BLaER1 (cell line): ENCODE results near the gene SGK1.
A peak's percentile ranks its signal among the peaks of the same experiment; 100 is the strongest.

Experiments used
- H3K27ac ChIP-seq: shearing (Covaris generic); formaldehyde crosslinking; 2 replicates; pipeline ENCODE4 v1.8.1; 2022
- H3K27me3 ChIP-seq: shearing (Covaris generic); formaldehyde crosslinking; 2 replicates; pipeline ENCODE4 v1.8.1; 2022
- H3K36me3 ChIP-seq: shearing (Covaris generic); formaldehyde crosslinking; 2 replicates; pipeline ENCODE4 v1.8.1; 2022
- H3K4me1 ChIP-seq: shearing (Covaris generic); formaldehyde crosslinking; 2 replicates; pipeline ENCODE4 v1.8.1; 2022
- H3K4me2 ChIP-seq: shearing (Covaris generic); formaldehyde crosslinking; 2 replicates; pipeline ENCODE4 v1.8.1; 2022
- H3K4me3 ChIP-seq: shearing (Covaris generic); formaldehyde crosslinking; 2 replicates; pipeline ENCODE4 v1.8.1; 2022
- H3K9ac ChIP-seq: shearing (Covaris generic); formaldehyde crosslinking; 2 replicates; pipeline ENCODE4 v1.8.1; 2022
- H3K9me3 ChIP-seq: shearing (Covaris generic); formaldehyde crosslinking; 2 replicates; pipeline ENCODE4 v1.8.1; 2022
- H4K20me1 ChIP-seq: shearing (Covaris generic); formaldehyde crosslinking; 2 replicates; pipeline ENCODE4 v1.8.1; 2022
- Cebpa-rat ChIP-seq: shearing (Covaris generic); IDR thresholded peaks from 2 replicates; pipeline ENCODE4 v1.8.1; 2022

Gene SGK1

GRCh38 chr6:134347885-134348805 lies 30.2 kb upstream of the SGK1 start:
- Histone ChIP-seq H3K4me1 (peaks cover 18% of the 10 kb centered on the region), H3K4me2 (no peak overlapping the region), H3K9me3 (no peaks in the 10 kb centered on the region), H3K36me3 (no peaks in the 10 kb centered on the region), H3K27ac (no peak overlapping the region), H3K27me3 (no peaks in the 10 kb centered on the region), H3K9ac (no peak overlapping the region), H4K20me1 (no peaks in the 10 kb centered on the region), H3K4me3 (no peak overlapping the region)
- TF ChIP-seq Cebpa-rat: no peak

DNA sequence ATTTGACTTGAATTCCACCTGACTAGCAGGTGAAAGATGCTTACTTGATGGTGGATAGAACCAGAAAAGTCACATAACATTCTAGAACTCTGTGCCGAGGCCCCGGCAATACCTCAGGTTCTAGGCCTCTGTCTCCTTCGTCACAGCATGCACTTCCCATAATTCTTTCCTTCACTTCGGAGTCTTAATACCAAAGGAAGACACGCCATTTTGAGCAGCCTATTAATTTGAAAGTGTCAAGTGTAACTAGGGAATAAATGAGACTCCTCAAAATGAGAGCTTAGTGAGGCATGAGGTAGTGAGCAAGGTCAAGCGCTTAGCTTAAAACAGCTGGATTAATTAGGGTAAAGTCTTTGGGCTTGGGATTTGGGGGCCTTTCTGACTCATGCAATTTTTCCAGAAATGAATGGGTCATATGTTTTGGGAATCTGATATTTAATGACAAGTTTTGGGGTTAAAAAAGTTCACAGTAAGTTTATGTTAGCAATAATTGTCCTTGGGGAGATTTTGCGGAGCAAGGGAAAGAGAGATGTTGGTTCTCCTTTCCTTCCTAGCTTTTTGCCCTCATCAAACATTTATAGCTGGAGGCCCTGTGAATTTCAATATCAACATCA lies 29.1 kb upstream of the SGK1 start:
- peaks cover 12% of the 10 kb centered on the region for H3K4me1 ChIP-seq
- TF ChIP-seq Cebpa-rat: no peak
- H3K9ac ChIP-seq: no peak overlapping the region
- no peak overlapping the region; the same call in 1 of the 2 replicates for H3K4me2 ChIP-seq
- no peaks in the 10 kb centered on the region for H4K20me1 ChIP-seq
- H3K36me3 ChIP-seq: no peaks in the 10 kb centered on the region
- no peaks in the 10 kb centered on the region for H3K9me3 ChIP-seq
- no peaks in the 10 kb centered on the region for H3K27me3 ChIP-seq
- no peak overlapping the region for H3K27ac ChIP-seq
- H3K4me3 ChIP-seq: no peak overlapping the region

- H4K20me1 ChIP-seq: no peaks in the 10 kb centered on the region
- H3K36me3 ChIP-seq: no peaks in the 10 kb centered on the region
- no peak overlapping the region for H3K27ac ChIP-seq
- no peaks in the 10 kb centered on the region for H3K9me3 ChIP-seq
- H3K27me3 ChIP-seq: no peaks in the 10 kb centered on the region
- no peak overlapping the region for H3K4me3 ChIP-seq
- peaks cover 10% of the 10 kb centered on the region for H3K4me1 ChIP-seq
- no peak overlapping the region for H3K9ac ChIP-seq
- no peak overlapping the region for H3K4me2 ChIP-seq
- no peak for TF ChIP-seq Cebpa-rat
Measured at GRCh38 chr6:134345789-134346188, 27.9 kb upstream of the SGK1 start.

GRCh38 chr6:134343066-134343465 lies 25.2 kb upstream of the SGK1 start:
- Histone ChIP-seq H4K20me1 (no peaks in the 10 kb centered on the region), H3K9ac (no peak overlapping the region), H3K36me3 (no peaks in the 10 kb centered on the region), H3K27me3 (no peaks in the 10 kb centered on the region), H3K9me3 (no peaks in the 10 kb centered on the region), H3K4me3 (no peak overlapping the region), H3K4me2 (no peak overlapping the region), H3K4me1 (peaks cover 17% of the 10 kb centered on the region), H3K27ac (no peak overlapping the region)
- TF ChIP-seq Cebpa-rat: no peak

GRCh38 chr6:134341999-134342567 lies 24.2 kb upstream of the SGK1 start:
- H3K9ac ChIP-seq: no peak overlapping the region
- H3K4me3 ChIP-seq: no peak overlapping the region
- no peaks in the 10 kb centered on the region for H3K27me3 ChIP-seq
- peaks cover 17% of the 10 kb centered on the region for H3K4me1 ChIP-seq
- no peaks in the 10 kb centered on the region for H4K20me1 ChIP-seq
- no peaks in the 10 kb centered on the region for H3K9me3 ChIP-seq
- H3K4me2 ChIP-seq: no peak overlapping the region
- no peaks in the 10 kb centered on the region for H3K36me3 ChIP-seq
- no peak for TF ChIP-seq Cebpa-rat
- H3K27ac ChIP-seq: no peak overlapping the region

DNA sequence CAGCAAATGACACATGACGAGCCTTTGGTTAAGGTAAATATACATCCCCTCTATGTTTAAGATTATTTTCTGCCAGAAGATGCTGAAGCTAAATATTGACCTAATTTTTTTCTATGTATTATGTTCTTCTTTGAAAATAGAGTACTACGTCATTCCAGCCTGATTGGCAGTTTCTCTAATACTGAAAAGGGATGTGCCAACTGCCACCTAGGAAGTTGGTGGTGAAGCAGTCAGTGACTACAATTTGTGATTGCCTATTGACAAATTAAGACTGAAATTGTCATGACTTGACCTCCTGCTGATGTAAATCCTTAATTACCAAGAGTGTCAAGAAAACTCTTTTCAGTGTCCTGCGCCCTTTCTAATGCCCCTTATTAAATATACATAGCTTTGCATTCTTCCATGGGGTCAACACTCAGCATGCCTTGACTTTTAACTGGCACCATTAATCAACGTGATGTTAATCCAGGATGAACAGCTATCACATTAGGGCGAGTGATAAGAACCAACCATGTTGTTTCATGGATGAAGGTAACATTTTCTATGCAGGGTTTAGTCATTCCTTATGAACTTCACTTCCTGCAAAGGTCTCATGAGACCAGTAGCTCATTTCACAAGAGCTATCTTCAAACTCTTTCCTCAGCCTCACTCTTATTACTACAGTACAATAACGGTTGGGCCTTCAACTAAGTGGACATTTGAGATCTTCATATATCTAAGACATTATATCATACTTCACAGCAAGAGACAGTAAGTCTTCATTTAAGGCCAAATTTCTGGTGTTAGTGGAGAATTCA lies 22.5 kb upstream of the SGK1 start:
- Histone ChIP-seq H3K9ac (no peak overlapping the region), H3K4me3 (no peak overlapping the region), H3K27ac (no peak overlapping the region), H3K27me3 (no peaks in the 10 kb centered on the region), H3K9me3 (no peaks in the 10 kb centered on the region), H4K20me1 (no peaks in the 10 kb centered on the region), H3K4me1 (peaks cover 12% of the 10 kb centered on the region), H3K4me2 (peak overlapping the region; percentile 10; the same call in 1 of the 2 replicates), H3K36me3 (no peaks in the 10 kb centered on the region)
- TF ChIP-seq Cebpa-rat: no peak

DNA sequence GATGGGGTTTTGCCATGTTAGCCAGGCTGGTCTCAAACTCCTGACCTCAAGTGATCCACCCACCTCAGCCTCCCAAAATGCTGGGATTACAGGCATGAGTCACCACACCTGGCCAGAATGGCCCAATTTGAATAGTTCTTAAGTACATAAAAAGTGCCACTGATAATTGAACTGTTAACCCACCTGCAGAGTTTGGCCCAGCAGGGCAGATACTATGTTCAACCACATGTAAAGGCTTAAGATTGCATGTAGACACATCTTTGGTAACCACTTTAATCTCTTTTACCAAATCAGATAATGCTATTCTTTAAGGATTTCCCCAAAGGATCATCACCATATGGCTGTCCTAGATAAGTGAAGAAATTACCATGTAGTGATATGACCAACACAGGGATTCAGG lies 21.3 kb upstream of the SGK1 start:
- Histone ChIP-seq H3K4me2 (no peak overlapping the region), H3K27me3 (no peaks in the 10 kb centered on the region), H3K36me3 (no peaks in the 10 kb centered on the region), H3K4me1 (peaks cover 24% of the 10 kb centered on the region), H3K27ac (no peak overlapping the region), H3K9me3 (no peaks in the 10 kb centered on the region), H4K20me1 (no peaks in the 10 kb centered on the region), H3K9ac (no peak overlapping the region), H3K4me3 (no peak overlapping the region)
- TF ChIP-seq Cebpa-rat: no peak

- H3K4me3 ChIP-seq: no peak overlapping the region
- no peaks in the 10 kb centered on the region for H4K20me1 ChIP-seq
- no peaks in the 10 kb centered on the region for H3K36me3 ChIP-seq
- no peak for TF ChIP-seq Cebpa-rat
- peaks cover 48% of the 10 kb centered on the region for H3K4me1 ChIP-seq
- no peak overlapping the region for H3K27ac ChIP-seq
- peak overlapping the region; percentile 77 for H3K4me2 ChIP-seq
- H3K9me3 ChIP-seq: no peaks in the 10 kb centered on the region; the same call in 1 of the 2 replicates
- no peaks in the 10 kb centered on the region for H3K27me3 ChIP-seq
- no peak overlapping the region for H3K9ac ChIP-seq
Measured at GRCh38 chr6:134331256-134331655, 13.3 kb upstream of the SGK1 start.

DNA sequence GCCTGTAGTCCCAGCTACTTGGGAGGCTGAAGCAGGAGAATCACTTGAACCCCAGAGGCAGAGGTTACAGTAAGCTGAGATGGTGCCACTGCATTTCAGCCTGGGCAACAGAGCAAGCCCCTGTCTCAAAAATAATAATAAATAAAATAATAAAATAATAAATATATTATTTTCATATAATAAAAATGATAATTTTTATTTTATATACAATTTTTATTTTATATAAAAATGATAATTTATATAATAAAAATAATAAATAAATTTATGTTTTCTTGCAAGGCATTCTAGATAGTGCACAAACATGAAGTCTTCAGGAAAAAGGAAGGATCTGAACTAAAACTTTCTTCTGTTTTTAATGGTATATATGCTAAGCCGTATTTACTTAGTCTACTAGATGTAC lies 12.6 kb upstream of the SGK1 start:
- no peaks in the 10 kb centered on the region for H4K20me1 ChIP-seq
- no peaks in the 10 kb centered on the region for H3K27me3 ChIP-seq
- TF ChIP-seq Cebpa-rat: no peak
- H3K9me3 ChIP-seq: peaks cover 6% of the 10 kb centered on the region
- H3K27ac ChIP-seq: no peak overlapping the region
- H3K36me3 ChIP-seq: no peaks in the 10 kb centered on the region
- peaks cover 48% of the 10 kb centered on the region for H3K4me1 ChIP-seq
- H3K4me3 ChIP-seq: no peak overlapping the region
- H3K4me2 ChIP-seq: peak overlapping the region; percentile 77; the same call in 1 of the 2 replicates
- no peak overlapping the region for H3K9ac ChIP-seq
